Stimulated activated naive CD8-positive, alpha-beta T cell treated with anti-CD3 and anti-CD28 coated beads, Interleukin-15, Interleukin-2, amounts not matched to agents 100 ng/mL and 50 ng/mL, for 24 hours (primary cell): ENCODE measurements around the gene FLG.
"Not testable (repeated sequence)": the region's sequence is repeated elsewhere in the genome, so short reads cannot be mapped to it uniquely, and the experiment has no call there.

Experiments used
- H3K27ac Mint-ChIP-seq: one replicate; pipeline ENCODE4 v1.8.0; 2021; ENCODE audit warnings: mild to moderate bottlenecking, mixed read lengths
- H3K27me3 Mint-ChIP-seq: one replicate; pipeline ENCODE4 v1.8.0; 2021; ENCODE audit warnings: mixed read lengths
- H3K36me3 Mint-ChIP-seq: one replicate; pipeline ENCODE4 v1.8.0; 2021; ENCODE audit warnings: low read depth, mixed read lengths
- H3K4me1 Mint-ChIP-seq: one replicate; pipeline ENCODE4 v1.8.0; 2021; ENCODE audit warnings: low read depth, mixed read lengths
- H3K4me3 Mint-ChIP-seq: one replicate; pipeline ENCODE4 v1.8.0; 2021; ENCODE audit warnings: mild to moderate bottlenecking, mixed read lengths
- H3K9me3 Mint-ChIP-seq: one replicate; pipeline ENCODE4 v1.8.0; 2021; ENCODE audit warnings: mixed read lengths

The FLG gene

GRCh38 chr1:152325111-152325510 lies at the start of gene FLG:
FLG (minus strand) TSS chr1:152325239; CDS start chr1:152315456, 9,783 bp downstream.
- Mint-ChIP-seq H3K27me3 (peaks cover 20% of the 10 kb centered on the region), H3K36me3 (no peaks in the 10 kb centered on the region), H3K4me3 (no peak within 1 kb of the TSS), H3K4me1 (no peaks in the 10 kb centered on the region), H3K9me3 (no peaks in the 10 kb centered on the region), H3K27ac (no peak within 1 kb of the TSS)

GRCh38 chr1:152374451-152374850 lies 49.4 kb upstream of the FLG start:
- H3K27me3 Mint-ChIP-seq, result peaks cover 11% of the 10 kb centered on the region
- H3K27ac Mint-ChIP-seq, result no peak overlapping the region
- H3K36me3 Mint-ChIP-seq, result no peaks in the 10 kb centered on the region
- peaks cover 2% of the 10 kb centered on the region for H3K9me3 Mint-ChIP-seq
- H3K4me1 Mint-ChIP-seq, result no peaks in the 10 kb centered on the region
- H3K4me3 Mint-ChIP-seq, result no peak overlapping the region

GRCh38 chr1:152372672-152373071 lies 47.6 kb upstream of the FLG start:
- Mint-ChIP-seq H3K27me3 (peaks cover 18% of the 10 kb centered on the region), H3K36me3 (no peaks in the 10 kb centered on the region), H3K9me3 (peaks cover 7% of the 10 kb centered on the region), H3K4me3 (no peak overlapping the region), H3K4me1 (no peaks in the 10 kb centered on the region), H3K27ac (no peak overlapping the region)

- Mint-ChIP-seq H3K4me1 (no peaks in the 10 kb centered on the region), H3K27me3 (peaks cover 19% of the 10 kb centered on the region), H3K27ac (no peak overlapping the region), H3K36me3 (no peaks in the 10 kb centered on the region), H3K9me3 (peaks cover 7% of the 10 kb centered on the region), H3K4me3 (no peak overlapping the region)
Measured at GRCh38 chr1:152367436-152367835, 42.4 kb upstream of the FLG start.

GRCh38 chr1:152359906-152360305 lies 34.9 kb upstream of the FLG start, which contains the start of gene FLG2:
FLG2 (minus strand) TSS chr1:152360006; CDS start chr1:152358884, 1,122 bp downstream.
- peaks cover 5% of the 10 kb centered on the region for H3K9me3 Mint-ChIP-seq
- no peak within 1 kb of the TSS for H3K27ac Mint-ChIP-seq
- H3K4me3 Mint-ChIP-seq, result no peak within 1 kb of the TSS
- H3K36me3 Mint-ChIP-seq, result no peaks in the 10 kb centered on the region
- peaks cover 11% of the 10 kb centered on the region for H3K27me3 Mint-ChIP-seq
- H3K4me1 Mint-ChIP-seq, result no peaks in the 10 kb centered on the region

- peaks cover 14% of the 10 kb centered on the region for H3K27me3 Mint-ChIP-seq
Measured at GRCh38 chr1:152356736-152357135, 31.7 kb upstream of the FLG start.

GRCh38 chr1:152349611-152350010 lies 24.6 kb upstream of the FLG start:
- H3K9me3 Mint-ChIP-seq, result no peaks in the 10 kb centered on the region
- H3K27ac Mint-ChIP-seq, result no peak overlapping the region
- peaks cover 24% of the 10 kb centered on the region for H3K27me3 Mint-ChIP-seq
- H3K4me3 Mint-ChIP-seq, result no peak overlapping the region
- H3K36me3 Mint-ChIP-seq, result no peaks in the 10 kb centered on the region
- H3K4me1 Mint-ChIP-seq, result peaks cover 7% of the 10 kb centered on the region

More at GRCh38 chr1:152356736-152357135, 31.7 kb upstream of the FLG start:
- H3K36me3 Mint-ChIP-seq, result no peaks in the 10 kb centered on the region
- no peak overlapping the region for H3K27ac Mint-ChIP-seq
- H3K4me3 Mint-ChIP-seq, result no peak overlapping the region
- peaks cover 5% of the 10 kb centered on the region for H3K9me3 Mint-ChIP-seq
- H3K4me1 Mint-ChIP-seq, result no peaks in the 10 kb centered on the region

GRCh38 chr1:152348447-152348846 lies 23.4 kb upstream of the FLG start:
- peaks cover 11% of the 10 kb centered on the region for H3K4me1 Mint-ChIP-seq
- no peak overlapping the region for H3K4me3 Mint-ChIP-seq
- H3K36me3 Mint-ChIP-seq, result no peaks in the 10 kb centered on the region
- H3K27me3 Mint-ChIP-seq, result peaks cover 32% of the 10 kb centered on the region
- H3K9me3 Mint-ChIP-seq, result no peaks in the 10 kb centered on the region
- no peak overlapping the region for H3K27ac Mint-ChIP-seq

GRCh38 chr1:152347116-152347728 lies 22.2 kb upstream of the FLG start:
- Mint-ChIP-seq H3K27ac (no peak overlapping the region), H3K9me3 (no peaks in the 10 kb centered on the region), H3K27me3 (peaks cover 40% of the 10 kb centered on the region), H3K4me3 (no peak overlapping the region), H3K36me3 (no peaks in the 10 kb centered on the region), H3K4me1 (peaks cover 11% of the 10 kb centered on the region)

GRCh38 chr1:152344438-152344837 lies 19.4 kb upstream of the FLG start:
- H3K4me3 Mint-ChIP-seq, result no peak overlapping the region
- peaks cover 11% of the 10 kb centered on the region for H3K4me1 Mint-ChIP-seq
- peaks cover 41% of the 10 kb centered on the region for H3K27me3 Mint-ChIP-seq
- no peaks in the 10 kb centered on the region for H3K9me3 Mint-ChIP-seq
- no peak overlapping the region for H3K27ac Mint-ChIP-seq
- no peaks in the 10 kb centered on the region for H3K36me3 Mint-ChIP-seq

- Mint-ChIP-seq H3K27ac (no peak overlapping the region), H3K27me3 (peaks cover 38% of the 10 kb centered on the region), H3K9me3 (no peaks in the 10 kb centered on the region), H3K4me3 (no peak overlapping the region), H3K36me3 (no peaks in the 10 kb centered on the region), H3K4me1 (peaks cover 11% of the 10 kb centered on the region)
Measured at GRCh38 chr1:152343006-152343405, 18.0 kb upstream of the FLG start.

GRCh38 chr1:152335399-152335798 lies 10.4 kb upstream of the FLG start:
- no peaks in the 10 kb centered on the region for H3K4me1 Mint-ChIP-seq
- H3K27ac Mint-ChIP-seq, result no peak overlapping the region
- peaks cover 31% of the 10 kb centered on the region for H3K27me3 Mint-ChIP-seq
- H3K36me3 Mint-ChIP-seq, result no peaks in the 10 kb centered on the region
- no peak overlapping the region for H3K4me3 Mint-ChIP-seq
- H3K9me3 Mint-ChIP-seq, result no peaks in the 10 kb centered on the region

GRCh38 chr1:152328801-152329391 lies 3.9 kb upstream of the FLG start:
- H3K4me1 Mint-ChIP-seq, result no peaks in the 10 kb centered on the region
- H3K27me3 Mint-ChIP-seq, result peaks cover 14% of the 10 kb centered on the region
- H3K9me3 Mint-ChIP-seq, result no peaks in the 10 kb centered on the region
- no peaks in the 10 kb centered on the region for H3K36me3 Mint-ChIP-seq
- no peak overlapping the region for H3K27ac Mint-ChIP-seq
- no peak overlapping the region for H3K4me3 Mint-ChIP-seq

GRCh38 chr1:152313970-152314369 lies 11.1 kb downstream of the FLG start:
- H3K36me3 Mint-ChIP-seq, result no peaks in the 10 kb centered on the region
- H3K4me3 Mint-ChIP-seq, result no peak overlapping the region
- H3K4me1 Mint-ChIP-seq, result no peaks in the 10 kb centered on the region
- no peak overlapping the region for H3K27ac Mint-ChIP-seq
- no peaks in the 10 kb centered on the region for H3K9me3 Mint-ChIP-seq
- no peaks in the 10 kb centered on the region for H3K27me3 Mint-ChIP-seq

- Mint-ChIP-seq H3K4me3 (no peak overlapping the region), H3K4me1 (no peaks in the 10 kb centered on the region), H3K27ac (no peak overlapping the region), H3K27me3 (no peaks in the 10 kb centered on the region), H3K9me3 (no peaks in the 10 kb centered on the region), H3K36me3 (no peaks in the 10 kb centered on the region)
Measured at GRCh38 chr1:152313319-152313801, 11.7 kb downstream of the FLG start.

- not testable (repeated sequence) for H3K27me3 Mint-ChIP-seq, H3K9me3 Mint-ChIP-seq, H3K36me3 Mint-ChIP-seq
Measured at GRCh38 chr1:152312169-152312568, 12.9 kb downstream of the FLG start.

More at GRCh38 chr1:152312169-152312568, 12.9 kb downstream of the FLG start:
- not testable (repeated sequence) for H3K4me3 Mint-ChIP-seq, H3K4me1 Mint-ChIP-seq, H3K27ac Mint-ChIP-seq
